ENCODE results near the gene ABCF1.

DNA sequence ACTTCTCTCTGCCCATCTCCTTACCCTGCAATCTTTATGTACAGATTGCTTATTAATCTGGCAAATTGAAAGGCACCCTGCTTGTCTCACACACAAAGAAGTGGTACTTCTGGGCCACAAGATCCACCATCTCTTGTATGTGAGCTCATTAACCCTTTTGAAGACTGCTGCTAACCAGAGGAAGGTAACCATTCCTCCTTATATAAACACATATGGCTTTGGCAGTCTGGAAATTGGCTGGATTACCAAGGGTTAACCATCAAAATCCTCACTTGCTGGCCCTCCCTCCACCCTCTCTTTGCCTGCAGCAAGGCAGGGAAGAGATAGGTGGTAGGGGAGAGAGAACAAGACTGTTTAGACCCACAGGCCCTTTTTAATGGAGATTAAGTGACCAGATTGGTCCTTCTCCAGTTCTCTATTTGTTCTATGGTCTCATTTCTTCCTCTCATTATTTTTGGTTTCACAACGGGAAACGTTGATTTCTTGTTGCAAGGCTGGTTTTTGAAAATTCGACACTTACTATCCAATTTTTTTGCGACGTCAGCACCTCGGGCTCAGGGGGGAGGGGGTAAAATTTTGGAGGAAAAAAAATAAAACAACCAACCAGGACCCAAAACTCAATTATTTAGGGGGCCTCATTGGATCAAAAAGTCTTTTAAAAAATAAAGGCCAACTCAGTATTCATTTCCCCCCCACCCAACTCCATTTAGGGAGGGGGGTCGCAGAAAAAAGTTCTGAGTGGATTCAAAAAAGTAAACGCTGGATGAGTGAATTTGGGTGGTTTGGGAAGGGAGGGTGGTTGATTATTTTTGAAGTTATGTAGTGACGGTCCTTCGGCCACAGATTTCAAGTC lies 44.9 kb downstream of the ABCF1 start:
- TF ChIP-seq, protein P1, sequence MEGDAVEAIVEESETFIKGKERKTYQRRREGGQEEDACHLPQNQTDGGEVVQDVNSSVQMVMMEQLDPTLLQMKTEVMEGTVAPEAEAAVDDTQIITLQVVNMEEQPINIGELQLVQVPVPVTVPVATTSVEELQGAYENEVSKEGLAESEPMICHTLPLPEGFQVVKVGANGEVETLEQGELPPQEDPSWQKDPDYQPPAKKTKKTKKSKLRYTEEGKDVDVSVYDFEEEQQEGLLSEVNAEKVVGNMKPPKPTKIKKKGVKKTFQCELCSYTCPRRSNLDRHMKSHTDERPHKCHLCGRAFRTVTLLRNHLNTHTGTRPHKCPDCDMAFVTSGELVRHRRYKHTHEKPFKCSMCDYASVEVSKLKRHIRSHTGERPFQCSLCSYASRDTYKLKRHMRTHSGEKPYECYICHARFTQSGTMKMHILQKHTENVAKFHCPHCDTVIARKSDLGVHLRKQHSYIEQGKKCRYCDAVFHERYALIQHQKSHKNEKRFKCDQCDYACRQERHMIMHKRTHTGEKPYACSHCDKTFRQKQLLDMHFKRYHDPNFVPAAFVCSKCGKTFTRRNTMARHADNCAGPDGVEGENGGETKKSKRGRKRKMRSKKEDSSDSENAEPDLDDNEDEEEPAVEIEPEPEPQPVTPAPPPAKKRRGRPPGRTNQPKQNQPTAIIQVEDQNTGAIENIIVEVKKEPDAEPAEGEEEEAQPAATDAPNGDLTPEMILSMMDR (IDR thresholded peaks at IDR 0.05): no peak
- TF ChIP-seq TCF7L2 (IDR thresholded peaks at IDR 0.05; ENCODE audit: low read depth, low read length) (no peak), POLR2AphosphoS5 (IDR thresholded peaks at IDR 0.05; ENCODE audit: low read depth, low read length) (peak; percentile 47; the same call in 1 of the 2 replicates), SIN3A (IDR thresholded peaks at IDR 0.05; ENCODE audit: borderline replicate concordance, insufficient read depth, low read depth, low read length) (no peak)
- TF ChIP-seq, protein P2, sequence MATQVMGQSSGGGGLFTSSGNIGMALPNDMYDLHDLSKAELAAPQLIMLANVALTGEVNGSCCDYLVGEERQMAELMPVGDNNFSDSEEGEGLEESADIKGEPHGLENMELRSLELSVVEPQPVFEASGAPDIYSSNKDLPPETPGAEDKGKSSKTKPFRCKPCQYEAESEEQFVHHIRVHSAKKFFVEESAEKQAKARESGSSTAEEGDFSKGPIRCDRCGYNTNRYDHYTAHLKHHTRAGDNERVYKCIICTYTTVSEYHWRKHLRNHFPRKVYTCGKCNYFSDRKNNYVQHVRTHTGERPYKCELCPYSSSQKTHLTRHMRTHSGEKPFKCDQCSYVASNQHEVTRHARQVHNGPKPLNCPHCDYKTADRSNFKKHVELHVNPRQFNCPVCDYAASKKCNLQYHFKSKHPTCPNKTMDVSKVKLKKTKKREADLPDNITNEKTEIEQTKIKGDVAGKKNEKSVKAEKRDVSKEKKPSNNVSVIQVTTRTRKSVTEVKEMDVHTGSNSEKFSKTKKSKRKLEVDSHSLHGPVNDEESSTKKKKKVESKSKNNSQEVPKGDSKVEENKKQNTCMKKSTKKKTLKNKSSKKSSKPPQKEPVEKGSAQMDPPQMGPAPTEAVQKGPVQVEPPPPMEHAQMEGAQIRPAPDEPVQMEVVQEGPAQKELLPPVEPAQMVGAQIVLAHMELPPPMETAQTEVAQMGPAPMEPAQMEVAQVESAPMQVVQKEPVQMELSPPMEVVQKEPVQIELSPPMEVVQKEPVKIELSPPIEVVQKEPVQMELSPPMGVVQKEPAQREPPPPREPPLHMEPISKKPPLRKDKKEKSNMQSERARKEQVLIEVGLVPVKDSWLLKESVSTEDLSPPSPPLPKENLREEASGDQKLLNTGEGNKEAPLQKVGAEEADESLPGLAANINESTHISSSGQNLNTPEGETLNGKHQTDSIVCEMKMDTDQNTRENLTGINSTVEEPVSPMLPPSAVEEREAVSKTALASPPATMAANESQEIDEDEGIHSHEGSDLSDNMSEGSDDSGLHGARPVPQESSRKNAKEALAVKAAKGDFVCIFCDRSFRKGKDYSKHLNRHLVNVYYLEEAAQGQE (IDR thresholded peaks at IDR 0.05; ENCODE audit: insufficient read depth in 1 of 2, low read depth in 2 of 2, low read length in 1 of 2): no peak
